ENCODE data around the gene NR5A1. TPM values are rescaled to one million over a fixed set of nuclear protein-coding genes. Genes with fewer than 3 reads are reported as not detected.

The NR5A1 gene
- total RNA-seq, 2 experiments from 2014 or later: not detected

DNA sequence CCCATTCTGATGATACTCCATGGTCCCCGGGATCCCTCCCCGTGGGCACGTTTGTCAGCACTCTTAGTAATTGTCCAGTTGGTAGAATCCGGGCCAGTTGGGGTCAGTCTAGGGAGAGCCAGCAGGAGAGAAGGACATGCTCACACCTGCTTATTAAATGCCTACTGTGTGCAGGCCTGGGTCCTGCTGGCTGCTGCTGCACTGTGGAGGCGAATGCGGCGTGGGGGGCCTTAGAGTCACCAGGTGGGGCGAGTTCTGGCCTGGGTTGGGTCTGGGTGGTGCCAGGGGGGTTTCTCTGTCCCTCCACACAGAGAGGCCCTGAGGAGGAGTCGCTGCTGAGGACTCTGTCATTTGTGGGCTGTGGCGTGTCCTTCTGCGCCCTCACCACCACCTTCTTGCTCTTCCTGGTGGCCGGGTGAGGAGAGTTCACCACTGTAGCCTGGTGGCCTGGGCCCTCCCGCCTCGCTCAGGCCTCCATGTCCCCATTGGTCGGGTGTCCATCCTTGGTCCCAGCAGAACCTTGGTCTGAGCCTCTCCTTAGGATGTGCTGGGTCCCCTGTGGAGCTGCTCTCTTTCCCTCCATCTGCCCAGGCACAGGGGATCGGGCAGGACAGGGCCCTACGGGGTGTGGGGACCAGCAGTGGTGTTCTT is 39.7 kb downstream of the NR5A1 start:
- H3K36me3 Mint-ChIP-seq: no peaks in the 10 kb centered on the region
- no peak overlapping the region for H3K4me3 Mint-ChIP-seq
- H3K9me3 Mint-ChIP-seq (ENCODE audit: low read depth): no peaks in the 10 kb centered on the region
- DNase-seq (no peak), ATAC-seq (no peak)
- H3K27me3 Mint-ChIP-seq: peaks cover 13% of the 10 kb centered on the region
- no peak overlapping the region for H3K27ac Mint-ChIP-seq
- CTCF ChIA-PET: no interaction called here
- no peaks in the 10 kb centered on the region for H3K4me1 Mint-ChIP-seq

DNA sequence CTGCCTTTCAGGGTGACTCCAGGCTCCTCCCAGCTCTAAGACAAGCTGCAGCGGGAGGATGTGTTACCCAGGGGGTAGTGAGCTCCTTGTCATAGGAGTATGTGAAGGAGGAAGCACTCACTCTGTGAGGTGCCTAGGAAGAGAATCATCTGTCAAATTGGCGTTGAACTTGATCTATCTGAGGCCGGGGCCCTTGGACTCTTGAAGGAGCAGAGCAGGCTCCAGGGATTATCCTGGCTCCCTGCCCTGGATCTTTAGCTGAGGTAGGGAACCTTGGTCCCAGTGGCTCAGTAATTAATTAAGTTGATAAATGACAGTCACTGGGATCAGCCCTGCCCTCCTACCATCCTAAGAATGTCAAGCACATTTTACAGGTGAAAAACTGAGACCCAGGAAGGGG is 41.5 kb downstream of the NR5A1 start:
- CTCF ChIA-PET: interaction anchor here (1.1 kb wide), 1 partner anchor 11 kb away, joined by 3 read pairs; no protein-coding TSS in a partner anchor
- H3K27ac Mint-ChIP-seq: no peak overlapping the region
- H3K36me3 Mint-ChIP-seq: no peaks in the 10 kb centered on the region
- H3K4me3 Mint-ChIP-seq: no peak overlapping the region
- H3K9me3 Mint-ChIP-seq (ENCODE audit: low read depth): no peaks in the 10 kb centered on the region
- DNase-seq (no peak), ATAC-seq (no peak)
- peaks cover 15% of the 10 kb centered on the region for H3K27me3 Mint-ChIP-seq
- H3K4me1 Mint-ChIP-seq: no peaks in the 10 kb centered on the region

DNA sequence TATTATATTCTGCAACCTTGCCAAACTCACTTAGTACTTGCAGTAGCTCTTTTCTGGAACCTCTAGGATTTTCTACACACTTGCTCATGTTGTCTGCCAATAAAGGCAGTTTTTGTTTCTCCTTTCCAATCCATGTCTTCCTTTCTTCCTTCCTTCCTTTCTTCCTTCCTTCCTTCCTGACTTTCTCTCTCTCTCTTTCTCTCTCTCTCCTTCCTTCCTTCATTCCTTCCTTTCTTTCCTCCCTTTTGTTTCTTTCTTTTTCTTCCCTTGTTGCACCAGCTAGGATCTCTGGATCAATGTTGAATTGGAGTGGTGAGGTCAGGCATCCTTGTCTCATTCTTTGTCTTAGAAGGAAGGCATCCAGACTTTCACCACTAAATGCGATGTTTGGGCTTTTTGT is 44.5 kb downstream of the NR5A1 start:
- ATAC-seq: no peak
- Mint-ChIP-seq H3K36me3 (no peaks in the 10 kb centered on the region), H3K4me3 (no peak overlapping the region), H3K9me3 (ENCODE audit: low read depth) (no peaks in the 10 kb centered on the region), H3K27me3 (peaks cover 18% of the 10 kb centered on the region), H3K27ac (no peak overlapping the region), H3K4me1 (no peaks in the 10 kb centered on the region)
- no peak for DNase-seq
- CTCF ChIA-PET: interaction anchor here (1.0 kb wide), 1 partner anchor 74 kb away, joined by 3 read pairs; no protein-coding TSS in a partner anchor

DNA sequence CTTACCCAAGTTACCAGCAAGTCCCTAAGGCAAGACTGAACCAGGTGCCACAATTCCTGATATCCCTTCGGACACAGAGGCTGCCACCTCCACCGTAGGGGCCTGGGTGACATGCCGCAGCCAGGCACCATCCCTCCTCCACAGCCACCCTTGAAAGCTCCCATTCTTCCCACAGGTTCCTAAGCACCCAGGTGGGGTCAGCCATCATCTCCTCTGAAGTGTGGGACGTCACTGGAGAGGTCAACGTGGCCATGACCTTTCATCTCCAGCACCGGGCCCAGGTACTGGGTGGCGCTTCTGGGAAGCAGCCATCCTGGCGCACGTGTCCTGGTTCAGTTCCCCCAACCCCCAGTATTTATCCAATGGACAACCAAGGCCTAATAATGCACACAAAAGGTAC is 48.8 kb downstream of the NR5A1 start:
- no peak for DNase-seq
- no peak for ATAC-seq
- H3K4me1 Mint-ChIP-seq: no peaks in the 10 kb centered on the region

DNA sequence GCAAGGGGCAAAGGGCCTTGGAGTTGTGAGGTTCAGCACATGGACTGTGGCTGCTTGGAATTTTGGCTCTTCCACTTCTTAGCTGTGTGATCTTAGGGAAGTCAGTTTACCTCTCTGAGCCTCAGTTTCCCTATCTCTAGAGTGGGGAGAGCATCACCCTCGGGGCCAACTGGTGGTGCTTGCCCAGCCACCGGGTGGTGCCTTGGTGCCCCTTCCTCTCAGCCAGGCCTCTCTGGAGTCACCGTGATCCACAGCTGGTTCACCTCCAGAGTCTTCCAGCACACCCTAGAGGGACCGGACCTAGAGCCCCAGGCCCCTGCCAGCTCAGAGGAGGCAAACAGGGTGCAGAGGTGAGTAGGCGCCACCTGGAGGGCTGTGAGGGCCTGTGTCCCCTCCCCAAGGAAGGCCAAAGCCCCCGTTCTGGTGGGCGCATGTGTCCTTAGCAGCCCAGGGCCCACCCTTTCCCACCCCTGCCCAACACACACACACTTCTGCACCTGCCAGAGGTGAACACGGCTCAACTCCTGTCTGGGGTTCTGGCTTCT is 49.2 kb downstream of the NR5A1 start:
- CTCF ChIA-PET: no interaction called here
- ATAC-seq (no peak), DNase-seq (no peak)
- Mint-ChIP-seq H3K4me3 (no peak overlapping the region), H3K4me1 (no peaks in the 10 kb centered on the region), H3K27me3 (peaks cover 9% of the 10 kb centered on the region), H3K36me3 (no peaks in the 10 kb centered on the region), H3K9me3 (ENCODE audit: low read depth) (no peaks in the 10 kb centered on the region), H3K27ac (no peak overlapping the region)

More for the DNA sequence above, 48.8 kb downstream of the NR5A1 start:
- H3K9me3 Mint-ChIP-seq (ENCODE audit: low read depth): no peaks in the 10 kb centered on the region
- no peak overlapping the region for H3K4me3 Mint-ChIP-seq
- CTCF ChIA-PET: no interaction called here
- no peak overlapping the region for H3K27ac Mint-ChIP-seq
- H3K36me3 Mint-ChIP-seq: no peaks in the 10 kb centered on the region
- peaks cover 13% of the 10 kb centered on the region for H3K27me3 Mint-ChIP-seq

DNA sequence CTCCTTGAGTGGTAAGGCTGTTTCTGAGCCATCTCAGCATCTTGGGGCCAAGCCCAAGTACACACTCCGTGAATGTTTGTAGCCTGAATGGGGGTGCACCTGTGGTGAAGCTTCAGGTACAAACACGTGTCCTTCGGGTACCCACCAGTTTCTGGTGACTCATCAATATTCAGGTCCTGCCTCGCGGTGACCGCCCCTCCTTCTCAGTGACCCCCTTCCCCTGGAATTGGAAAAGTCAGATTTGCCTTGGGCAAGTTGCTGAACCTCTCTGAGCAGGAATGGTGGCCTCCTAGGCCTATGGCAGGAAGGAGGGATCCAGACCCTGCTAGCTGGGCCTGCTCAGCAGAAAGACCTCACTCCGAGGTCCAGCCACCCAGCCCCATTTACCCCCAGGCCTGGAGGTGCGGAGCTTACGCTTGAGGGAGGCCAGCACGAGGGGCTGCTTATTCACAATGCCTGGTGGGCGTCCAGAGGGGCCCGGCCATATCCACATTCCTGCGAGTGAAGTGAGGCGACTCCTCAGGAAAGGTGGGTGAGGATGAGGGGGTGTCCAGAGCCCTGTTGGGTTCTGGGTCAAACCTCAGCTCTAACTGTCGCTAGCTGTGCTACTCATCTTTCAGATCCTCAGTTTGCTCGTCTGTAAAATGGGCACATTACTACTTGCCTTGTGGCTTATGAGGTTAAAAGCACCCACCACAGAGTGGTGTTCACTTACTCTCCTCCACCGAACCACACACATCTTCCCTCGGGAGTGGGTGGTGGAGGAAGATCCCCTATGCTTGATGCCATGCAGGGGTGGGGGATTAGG is 49.9 kb downstream of the NR5A1 start:
- Mint-ChIP-seq H3K36me3 (no peaks in the 10 kb centered on the region), H3K27me3 (peaks cover 10% of the 10 kb centered on the region), H3K4me1 (no peaks in the 10 kb centered on the region), H3K9me3 (ENCODE audit: low read depth) (no peaks in the 10 kb centered on the region), H3K27ac (no peak overlapping the region), H3K4me3 (no peak overlapping the region)
- CTCF ChIA-PET: no interaction called here
- no peak for ATAC-seq
- no peak for DNase-seq

DNA sequence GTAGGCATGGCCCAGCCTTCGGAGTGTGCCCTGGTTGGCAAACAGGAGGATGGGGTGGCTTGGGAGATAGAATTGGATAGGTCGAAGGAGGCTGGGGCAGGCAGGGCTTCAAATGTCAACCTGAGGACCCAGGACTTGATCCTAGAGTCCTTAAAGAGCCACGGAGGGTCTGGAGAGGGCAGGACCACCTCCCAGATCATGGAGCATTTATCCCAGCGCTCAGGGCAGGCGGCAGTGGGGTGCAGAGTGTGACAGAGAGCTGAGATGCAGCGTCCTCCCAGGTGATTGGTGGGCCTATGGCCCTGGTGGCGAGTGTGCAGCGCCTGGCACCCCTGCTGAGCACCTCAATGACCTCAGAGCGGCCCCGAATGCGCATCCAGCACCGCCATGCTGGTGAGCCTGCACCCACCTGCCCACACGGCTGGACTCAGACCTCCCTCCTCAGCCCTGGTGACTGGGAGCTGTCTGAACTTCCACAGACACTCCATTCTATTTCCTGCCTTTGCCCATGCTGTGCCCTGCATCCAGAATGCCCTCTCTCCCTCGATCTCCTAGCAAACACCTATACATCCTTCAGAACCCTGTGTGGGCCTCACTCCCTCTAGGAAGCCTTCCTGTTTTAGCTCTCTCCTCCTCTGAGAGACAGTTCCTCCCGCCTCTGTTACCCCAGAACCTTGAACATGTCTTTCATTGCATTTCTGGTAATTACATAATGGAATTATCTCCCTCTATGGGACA is 50.7 kb downstream of the NR5A1 start:
- ATAC-seq (no peak), DNase-seq (no peak)
- Mint-ChIP-seq H3K9me3 (ENCODE audit: low read depth) (no peaks in the 10 kb centered on the region), H3K4me3 (no peak overlapping the region), H3K27me3 (peaks cover 17% of the 10 kb centered on the region), H3K4me1 (no peaks in the 10 kb centered on the region), H3K27ac (no peak overlapping the region), H3K36me3 (no peaks in the 10 kb centered on the region)
- CTCF ChIA-PET: no interaction called here

DNA sequence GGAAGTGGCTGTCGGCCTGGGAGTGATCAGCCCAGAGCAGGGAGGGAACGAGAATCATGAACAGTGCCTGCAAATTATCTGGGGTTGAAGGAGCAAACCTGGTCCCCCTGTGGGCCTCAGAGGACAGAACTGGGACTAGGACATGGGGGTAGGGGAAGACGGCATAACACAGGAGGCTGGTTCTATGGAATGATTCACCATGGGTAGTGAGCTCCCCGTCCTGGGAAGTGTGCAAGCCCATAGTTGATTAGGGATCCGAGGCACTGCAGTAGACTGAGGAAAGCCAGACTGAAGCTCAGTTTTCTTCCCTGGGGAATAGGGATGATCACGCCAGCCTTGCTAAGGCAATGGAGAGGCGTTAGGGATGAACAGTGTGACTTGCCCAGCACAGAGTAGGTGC is 51.4 kb downstream of the NR5A1 start:
- Mint-ChIP-seq H3K9me3 (ENCODE audit: low read depth) (no peaks in the 10 kb centered on the region), H3K27ac (no peak overlapping the region), H3K4me3 (no peak overlapping the region), H3K36me3 (no peaks in the 10 kb centered on the region), H3K27me3 (peaks cover 22% of the 10 kb centered on the region), H3K4me1 (no peaks in the 10 kb centered on the region)
- CTCF ChIA-PET: no interaction called here
- no peak for DNase-seq
- ATAC-seq: no peak

DNA sequence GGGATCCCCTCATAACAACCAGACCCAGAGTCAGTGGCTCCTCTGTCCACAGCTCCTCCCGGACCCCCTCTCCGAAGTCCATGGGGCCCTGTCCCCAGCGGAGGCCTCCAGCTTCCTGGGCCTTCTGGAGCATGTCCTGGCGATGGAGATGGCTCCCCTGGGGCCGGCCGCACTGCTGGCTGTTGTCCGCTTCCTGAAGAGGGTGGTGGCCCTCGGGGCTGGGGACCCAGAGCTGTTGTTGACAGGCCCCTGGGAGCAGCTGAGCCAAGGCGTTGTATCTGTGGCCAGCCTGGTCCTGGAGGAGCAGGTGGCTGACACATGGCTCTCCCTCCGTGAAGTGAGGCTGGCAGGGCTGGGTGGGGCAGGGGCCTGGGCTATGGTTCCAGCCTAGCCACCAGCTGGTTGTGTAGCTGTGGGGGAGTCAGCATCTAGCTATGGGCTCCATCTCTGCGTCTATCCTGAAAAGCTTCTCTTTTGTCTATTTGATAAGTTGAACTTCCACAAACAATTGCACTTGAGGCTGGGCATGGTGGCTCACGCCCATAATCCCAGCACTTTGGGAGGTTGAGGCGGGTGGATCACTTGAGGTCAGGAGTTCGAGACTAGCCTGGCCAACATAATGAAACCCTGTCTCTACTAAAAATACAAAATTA is 52.3 kb downstream of the NR5A1 start:
- H3K4me3 Mint-ChIP-seq: no peak overlapping the region
- no peak for DNase-seq
- no peaks in the 10 kb centered on the region for H3K36me3 Mint-ChIP-seq
- peaks cover 3% of the 10 kb centered on the region for H3K4me1 Mint-ChIP-seq
- no peak overlapping the region for H3K27ac Mint-ChIP-seq
- no peak for ATAC-seq
- peaks cover 26% of the 10 kb centered on the region for H3K27me3 Mint-ChIP-seq
- CTCF ChIA-PET: interaction anchor here (0.9 to 1.1 kb wide), 2 partner anchors 11 to 45 kb away, joined by 3 to 5 read pairs; no protein-coding TSS in a partner anchor
- no peaks in the 10 kb centered on the region for H3K9me3 Mint-ChIP-seq (ENCODE audit: low read depth)

DNA sequence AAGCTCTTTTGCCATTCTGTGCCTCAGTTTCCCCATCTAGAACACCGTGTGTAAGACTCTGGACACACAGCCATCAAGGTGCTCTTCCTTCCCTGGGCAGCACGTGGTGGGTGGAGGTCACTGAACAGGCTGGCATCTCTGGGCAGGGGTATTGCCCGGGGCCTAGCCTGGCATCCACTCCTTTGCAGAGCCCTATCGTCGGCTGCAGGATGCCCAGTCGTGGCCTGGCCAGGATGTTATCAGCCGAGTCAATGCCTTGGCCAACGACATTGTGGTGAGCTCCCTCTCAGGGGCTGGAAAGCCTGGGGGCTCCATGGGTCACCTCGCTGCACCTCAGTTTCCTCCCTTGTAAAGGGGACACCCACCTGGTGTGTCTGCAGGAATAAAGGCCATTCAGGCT is 52.9 kb downstream of the NR5A1 start:
- CTCF ChIA-PET: interaction anchor here (1.1 kb wide), 1 partner anchor 44 kb away, joined by 5 read pairs; no protein-coding TSS in a partner anchor
- ATAC-seq: no peak
- Mint-ChIP-seq H3K27ac (no peak overlapping the region), H3K9me3 (ENCODE audit: low read depth) (no peaks in the 10 kb centered on the region), H3K27me3 (peaks cover 32% of the 10 kb centered on the region), H3K36me3 (no peaks in the 10 kb centered on the region), H3K4me3 (no peak overlapping the region), H3K4me1 (peaks cover 3% of the 10 kb centered on the region)
- no peak for DNase-seq

DNA sequence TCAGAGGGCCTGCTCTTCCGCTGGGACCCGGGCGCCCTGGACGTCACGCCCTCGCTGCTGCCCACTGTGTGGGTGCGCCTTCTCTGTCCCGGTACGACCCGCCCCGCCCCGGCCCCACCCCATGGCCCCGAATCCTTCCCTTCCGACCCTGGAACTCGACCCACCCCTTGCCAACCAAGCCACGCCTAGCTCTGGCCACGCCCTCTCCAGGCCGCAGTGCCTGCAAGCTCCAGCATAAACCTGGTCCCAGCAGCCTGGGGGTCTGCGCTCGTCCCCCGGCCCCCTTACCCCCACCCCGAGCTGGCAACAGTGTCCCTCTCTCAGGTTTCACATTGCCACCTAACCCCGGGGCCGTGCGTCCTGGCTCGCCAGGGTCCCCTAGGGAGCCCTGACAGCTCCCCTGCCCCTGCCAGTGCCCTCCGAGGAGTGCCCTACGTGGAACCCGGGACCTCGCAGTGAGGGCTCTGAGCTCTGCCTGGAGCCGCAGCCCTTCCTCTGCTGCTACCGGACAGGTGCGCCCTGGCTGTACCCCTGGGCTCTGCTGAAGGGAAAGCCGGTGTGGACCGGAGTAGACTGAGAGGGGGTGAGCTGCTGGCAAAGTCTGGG is 53.5 kb downstream of the NR5A1 start:
- Mint-ChIP-seq H3K36me3 (no peaks in the 10 kb centered on the region), H3K27ac (no peak overlapping the region), H3K4me1 (peaks cover 3% of the 10 kb centered on the region), H3K27me3 (peaks cover 33% of the 10 kb centered on the region), H3K4me3 (no peak overlapping the region), H3K9me3 (ENCODE audit: low read depth) (no peaks in the 10 kb centered on the region)
- DNase-seq (no peak), ATAC-seq (no peak)
- CTCF ChIA-PET: no interaction called here

DNA sequence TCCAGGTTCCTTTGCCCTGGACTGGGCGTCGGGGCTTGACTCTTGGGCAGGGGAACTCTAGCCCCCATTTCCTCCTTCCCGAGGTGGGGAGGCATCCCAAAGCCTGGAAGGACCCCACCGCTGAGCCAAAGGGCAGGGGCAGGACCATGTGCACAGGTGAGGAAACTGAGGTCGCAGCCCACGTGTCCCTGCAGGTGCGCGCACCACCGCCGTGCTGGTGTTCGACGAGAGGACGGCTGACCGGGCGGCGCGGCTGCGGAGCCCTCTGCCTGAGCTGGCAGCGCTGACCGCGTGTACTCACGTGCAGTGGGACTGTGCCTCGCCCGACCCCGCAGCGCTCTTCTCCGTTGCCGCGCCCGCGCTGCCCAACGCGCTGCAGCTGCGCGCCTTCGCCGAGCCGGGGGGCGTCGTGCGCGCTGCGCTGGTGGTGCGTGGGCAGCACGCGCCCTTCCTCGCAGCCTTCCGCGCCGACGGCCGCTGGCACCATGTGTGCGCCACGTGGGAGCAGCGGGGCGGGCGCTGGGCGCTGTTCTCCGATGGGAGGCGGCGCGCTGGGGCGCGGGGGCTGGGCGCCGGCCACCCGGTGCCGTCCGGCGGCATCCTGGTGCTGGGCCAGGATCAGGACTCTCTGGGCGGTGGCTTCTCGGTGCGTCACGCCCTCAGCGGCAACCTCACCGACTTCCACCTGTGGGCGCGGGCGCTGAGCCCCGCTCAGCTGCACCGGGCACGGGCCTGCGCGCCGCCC is 54.2 kb downstream of the NR5A1 start:
- Mint-ChIP-seq H3K36me3 (no peaks in the 10 kb centered on the region), H3K4me1 (peaks cover 3% of the 10 kb centered on the region), H3K9me3 (ENCODE audit: low read depth) (no peaks in the 10 kb centered on the region), H3K27me3 (peaks cover 35% of the 10 kb centered on the region), H3K4me3 (no peak overlapping the region), H3K27ac (no peak overlapping the region)
- no peak for ATAC-seq
- CTCF ChIA-PET: no interaction called here
- no peak for DNase-seq
